Thoracic aorta (tissue), 2 donors: Measurements from ENCODE around the gene PDSS1. TPM values are rescaled to one million over a fixed set of nuclear protein-coding genes. Genes with fewer than 3 reads are reported as not detected.

ENCODE experiments used
- ATAC-seq: fragments of 150-250 bp; one replicate; pipeline ENCODE4 v1.8.0; 2017; ENCODE audit warnings: low read depth; ENCODE audit not compliant: insufficient number of reproducible peaks, low FRiP score
- DNase-seq: peaks from one replicate; pipeline ENCODE4 v3.0.0-alpha.2; 2020; ENCODE audit warnings: low spot score
- H3K27ac ChIP-seq, 2 donors: fragments of 200-600 bp; sonication (generic); 1 replicate in 1 of 2; 2 replicates in 1 of 2; pipeline ENCODE4 v1.5.1; 2016; ENCODE audit warnings: mild to moderate bottlenecking in 2 of 2, moderate library complexity in 2 of 2
- H3K27me3 ChIP-seq: fragments of 200-600 bp; sonication (generic); replicated peaks from 2 replicates; pipeline ENCODE4 v1.6.0; 2016; ENCODE audit warnings: mild to moderate bottlenecking; ENCODE audit not compliant: insufficient read depth
- H3K36me3 ChIP-seq: fragments of 200-600 bp; sonication (generic); one replicate; pipeline ENCODE4 v1.5.1; 2016
- H3K4me1 ChIP-seq, 2 donors: fragments of 200-600 bp; sonication (generic); 1 replicate in 1 of 2; 2 replicates in 1 of 2; pipeline versions ENCODE4 v1.5.1 to v1.6.0; 2016; ENCODE audit warnings: low read depth in 2 of 2, mild to moderate bottlenecking in 1 of 2; ENCODE audit not compliant: control insufficient read depth in 1 of 2
- H3K4me3 ChIP-seq: fragments of 200-600 bp; sonication (generic); 2 replicates; pipeline ENCODE4 v1.5.1; 2016; ENCODE audit warnings: mild to moderate bottlenecking
- H3K9me3 ChIP-seq: fragments of 200-600 bp; sonication (generic); 2 replicates; pipeline ENCODE4 v1.5.1; 2016
- total RNA-seq, 2 donors: library from RNA; depleted of rRNA; stranded (reverse); fragments of >200 nt; gene quantifications; one replicate each; pipeline versions ENCODE4 v1.1.0 to v1.2.3, GENCODE V29; 2016
- TF ChIP-seq, protein P1 (sequence below): fragments of 200-600 bp; sonication (generic); IDR thresholded peaks from one replicate; pipeline ENCODE4 v1.5.1; 2019; ENCODE audit warnings: antibody characterized with exemption

Gene PDSS1
- total RNA-seq, 2 donors from 2014 or later: 2.0 to 5.4 TPM

DNA sequence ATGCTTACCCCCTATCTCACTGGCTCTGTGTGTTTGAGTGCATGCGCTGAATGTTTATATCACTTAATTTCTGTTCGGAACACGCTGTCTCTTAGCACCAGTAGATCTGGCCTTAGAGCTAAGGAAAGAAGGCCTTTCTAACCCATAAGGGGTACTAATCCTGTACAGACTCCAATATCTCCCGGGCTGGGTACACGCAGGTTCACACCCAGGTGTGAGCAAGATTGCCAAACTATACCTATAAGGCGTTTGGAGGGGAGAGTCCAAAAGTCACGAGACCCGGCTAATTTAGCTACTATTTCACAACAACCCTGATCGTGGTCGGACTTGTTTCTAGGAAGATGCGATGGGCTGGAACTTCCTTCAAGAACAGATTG lies 727 bp upstream of the PDSS1 start:
- Histone ChIP-seq H3K27ac (peak overlapping the region; percentile 52 to 79), H3K4me3 (peak overlapping the region; percentile 91), H3K9me3 (no peaks in the 10 kb centered on the region), H3K4me1 (peaks cover 6 to 15% of the 10 kb centered on the region in 2 donors), H3K36me3 (no peaks in the 10 kb centered on the region), H3K27me3 (no peaks in the 10 kb centered on the region)
- TF ChIP-seq, protein P1, sequence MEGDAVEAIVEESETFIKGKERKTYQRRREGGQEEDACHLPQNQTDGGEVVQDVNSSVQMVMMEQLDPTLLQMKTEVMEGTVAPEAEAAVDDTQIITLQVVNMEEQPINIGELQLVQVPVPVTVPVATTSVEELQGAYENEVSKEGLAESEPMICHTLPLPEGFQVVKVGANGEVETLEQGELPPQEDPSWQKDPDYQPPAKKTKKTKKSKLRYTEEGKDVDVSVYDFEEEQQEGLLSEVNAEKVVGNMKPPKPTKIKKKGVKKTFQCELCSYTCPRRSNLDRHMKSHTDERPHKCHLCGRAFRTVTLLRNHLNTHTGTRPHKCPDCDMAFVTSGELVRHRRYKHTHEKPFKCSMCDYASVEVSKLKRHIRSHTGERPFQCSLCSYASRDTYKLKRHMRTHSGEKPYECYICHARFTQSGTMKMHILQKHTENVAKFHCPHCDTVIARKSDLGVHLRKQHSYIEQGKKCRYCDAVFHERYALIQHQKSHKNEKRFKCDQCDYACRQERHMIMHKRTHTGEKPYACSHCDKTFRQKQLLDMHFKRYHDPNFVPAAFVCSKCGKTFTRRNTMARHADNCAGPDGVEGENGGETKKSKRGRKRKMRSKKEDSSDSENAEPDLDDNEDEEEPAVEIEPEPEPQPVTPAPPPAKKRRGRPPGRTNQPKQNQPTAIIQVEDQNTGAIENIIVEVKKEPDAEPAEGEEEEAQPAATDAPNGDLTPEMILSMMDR: no peak
- DNase-seq: no peak
- no peak for ATAC-seq

DNA sequence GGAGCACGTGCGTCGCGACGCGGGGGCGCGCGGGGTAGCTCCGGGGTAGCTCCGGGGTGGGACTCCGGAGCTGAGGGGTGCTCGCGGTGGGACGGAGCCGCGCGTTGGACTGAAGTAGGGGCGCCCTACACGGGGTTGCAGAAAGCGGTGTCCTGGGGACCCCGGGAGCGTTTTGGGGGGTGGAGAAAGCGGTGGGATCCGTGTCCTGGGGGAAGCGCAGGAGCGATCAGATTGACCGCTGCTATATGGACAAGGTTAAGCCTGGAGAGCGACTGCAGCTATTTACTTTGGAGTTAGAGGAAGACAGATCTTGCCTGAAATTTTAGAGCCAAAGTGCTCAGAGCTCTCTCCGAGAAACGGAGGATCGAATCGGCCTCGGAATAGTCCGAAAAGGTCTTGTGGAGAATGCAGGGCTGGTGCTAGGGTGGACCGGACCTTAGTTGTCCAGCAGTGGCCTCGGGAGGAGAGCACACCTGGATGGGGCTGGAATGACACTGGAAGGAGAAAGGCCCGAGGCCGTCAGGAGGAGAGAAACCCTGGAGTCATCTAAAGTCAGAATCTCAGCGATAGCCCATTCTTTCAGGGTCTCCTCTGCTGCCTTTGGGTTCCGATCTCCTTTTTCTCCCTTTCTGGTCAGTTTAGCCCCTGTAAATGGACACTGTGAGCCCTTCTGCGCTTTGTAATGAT lies 564 bp downstream of the PDSS1 start:
- TF ChIP-seq, protein P1: no peak
- H3K27me3 ChIP-seq: no peaks in the 10 kb centered on the region
- peaks cover 6 to 15% of the 10 kb centered on the region in 2 donors for H3K4me1 ChIP-seq
- H3K36me3 ChIP-seq: no peaks in the 10 kb centered on the region
- DNase-seq: no peak
- no peak for ATAC-seq
- H3K9me3 ChIP-seq: no peaks in the 10 kb centered on the region
- H3K27ac ChIP-seq: peak overlapping the region in 1 of 2 donors; percentile 79
- peak overlapping the region; percentile 91 for H3K4me3 ChIP-seq

DNA sequence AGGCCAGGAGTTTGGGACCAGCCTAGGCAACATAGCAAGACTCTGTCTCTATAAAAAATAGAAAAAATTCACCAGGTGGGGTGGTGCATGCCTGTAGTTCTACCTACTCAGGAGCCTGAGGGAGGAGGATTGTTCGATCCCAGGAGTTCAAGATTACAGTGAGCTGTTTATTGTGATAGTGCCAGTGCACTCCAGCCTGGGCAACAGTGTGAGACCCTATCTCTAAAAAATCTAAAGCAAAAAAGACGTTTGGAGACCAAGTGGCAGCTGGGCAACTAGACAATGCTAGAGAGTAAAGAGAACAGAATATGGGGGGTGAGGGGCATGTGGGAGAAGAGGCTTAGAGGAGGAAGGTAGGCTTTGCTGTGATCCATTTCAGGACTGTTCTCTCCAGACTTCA lies 1.4 kb downstream of the PDSS1 start:
- Histone ChIP-seq H3K4me1 (peaks cover 6 to 15% of the 10 kb centered on the region in 2 donors), H3K4me3 (peak overlapping the region; percentile 91), H3K27ac (no peak overlapping the region), H3K27me3 (no peaks in the 10 kb centered on the region), H3K9me3 (no peaks in the 10 kb centered on the region), H3K36me3 (no peaks in the 10 kb centered on the region)
- TF ChIP-seq, protein P1: no peak
- DNase-seq (no peak), ATAC-seq (no peak)

DNA sequence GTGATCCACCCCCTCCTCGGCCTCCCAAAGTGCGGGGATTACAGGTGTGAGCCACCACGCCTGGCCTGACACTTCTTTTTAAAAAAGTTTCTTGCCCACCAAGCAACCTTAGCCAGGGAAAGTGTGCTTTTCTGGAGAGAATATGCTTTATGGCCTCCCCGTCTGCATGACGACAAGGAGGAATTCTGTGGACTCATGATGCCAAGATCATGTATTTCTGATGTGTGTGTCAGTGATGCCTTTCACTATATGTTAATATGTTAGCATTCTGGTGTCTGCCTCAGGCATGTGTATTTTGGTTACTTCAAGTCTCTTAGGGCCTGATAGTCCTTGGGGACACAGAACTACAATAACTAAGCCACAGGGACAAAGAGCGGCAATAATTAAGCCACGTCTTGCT lies 2.1 kb downstream of the PDSS1 start:
- no peaks in the 10 kb centered on the region for H3K27me3 ChIP-seq
- no peak for ATAC-seq
- H3K27ac ChIP-seq: no peak overlapping the region
- no peaks in the 10 kb centered on the region for H3K9me3 ChIP-seq
- H3K4me3 ChIP-seq: no peak overlapping the region
- DNase-seq: no peak
- no peaks in the 10 kb centered on the region for H3K36me3 ChIP-seq
- TF ChIP-seq, protein P1: no peak
- H3K4me1 ChIP-seq: peaks cover 6 to 15% of the 10 kb centered on the region in 2 donors

DNA sequence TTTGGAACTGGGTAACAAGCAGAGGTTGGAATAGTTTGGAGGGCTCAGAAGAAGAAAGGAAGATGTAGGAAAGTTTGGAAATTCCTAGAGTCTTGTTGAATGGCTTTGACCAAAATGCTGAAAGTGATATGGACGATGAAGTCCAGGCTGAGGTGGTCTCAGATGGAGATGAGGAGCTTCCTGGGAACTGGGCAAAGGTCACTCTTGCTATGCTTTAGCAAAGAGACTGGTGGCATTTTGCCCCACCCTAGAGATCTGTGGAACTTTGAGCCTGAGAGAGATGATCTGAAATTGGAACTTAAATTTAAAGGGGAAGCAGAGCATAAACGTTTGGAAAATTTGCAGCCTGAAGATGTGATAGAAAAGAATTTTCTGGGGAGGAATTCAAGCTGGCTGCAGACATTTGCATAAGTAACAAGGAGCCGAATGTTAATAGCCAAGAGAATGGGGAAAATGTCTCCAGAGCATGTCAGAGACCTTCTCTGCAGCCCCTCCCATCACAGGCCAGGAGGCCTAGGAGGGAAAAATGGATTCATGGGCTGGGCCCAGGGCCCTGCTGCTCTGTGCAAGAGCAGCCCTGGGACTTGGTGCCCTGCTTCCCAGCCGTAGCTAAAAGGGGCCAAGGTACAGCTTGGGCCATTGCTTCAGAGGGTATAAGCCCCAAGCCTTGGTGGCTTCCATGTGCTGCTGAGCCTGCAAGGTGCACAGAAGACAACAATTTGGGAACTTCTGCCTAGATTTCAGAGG lies 3.6 kb downstream of the PDSS1 start:
- Histone ChIP-seq H3K36me3 (no peaks in the 10 kb centered on the region), H3K27me3 (no peaks in the 10 kb centered on the region), H3K27ac (no peak overlapping the region), H3K4me3 (no peak overlapping the region), H3K9me3 (no peaks in the 10 kb centered on the region), H3K4me1 (peaks cover 6 to 15% of the 10 kb centered on the region in 2 donors)
- ATAC-seq (no peak), DNase-seq (no peak)
- TF ChIP-seq, protein P1: no peak
